T-helper 2 cell (primary cell): ENCODE results near the gene PRKCZ.
A peak's percentile ranks its signal among the peaks of the same experiment; 100 is the strongest.

Experiments
- DNase-seq, 5 experiments: peaks; one replicate each; pipeline versions ENCODE4 v3.0.0 to v3.0.0-alpha.2; 2012 to 2022

Gene PRKCZ

DNA sequence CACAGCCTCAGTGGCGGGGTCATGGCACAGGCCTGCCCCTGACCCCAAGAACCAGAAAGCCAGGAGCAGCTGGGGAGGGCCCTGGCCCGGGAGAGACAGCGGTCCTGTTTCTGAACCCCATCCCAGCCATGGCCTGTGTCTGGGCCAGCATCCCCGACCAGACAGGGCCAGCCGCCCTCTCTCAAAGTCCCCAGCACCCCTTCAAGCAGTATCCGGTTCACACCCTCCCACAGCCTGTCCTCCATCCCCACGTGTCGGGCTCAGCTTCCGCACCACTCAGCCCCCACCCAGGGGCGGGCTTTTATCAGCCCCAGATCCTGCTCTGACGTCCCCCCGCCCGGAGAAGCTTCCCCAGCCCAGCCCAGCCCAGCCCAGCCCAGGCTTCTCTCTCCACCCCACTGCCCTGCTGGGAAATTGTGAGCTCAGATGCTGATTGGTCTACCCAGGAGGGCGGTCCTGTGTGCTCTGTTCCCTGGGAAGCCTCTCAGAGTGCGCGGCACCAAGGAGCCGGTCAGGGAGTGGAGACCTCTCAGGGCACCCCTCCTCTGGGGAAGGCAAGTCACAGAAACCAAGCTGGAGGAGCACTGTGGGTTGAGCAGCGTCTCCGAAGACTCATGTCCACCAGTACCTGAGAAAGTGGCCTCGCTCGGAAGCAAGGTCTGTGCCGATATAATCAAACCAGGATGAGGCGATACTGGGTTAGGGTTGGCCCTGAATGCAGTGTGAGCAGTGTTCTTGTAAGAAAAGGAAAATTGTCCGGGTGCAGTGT, 149.0 kb downstream of the PRKCZ start:
- peak; percentile 51 to 96 (median 72) for DNase-seq

DNA sequence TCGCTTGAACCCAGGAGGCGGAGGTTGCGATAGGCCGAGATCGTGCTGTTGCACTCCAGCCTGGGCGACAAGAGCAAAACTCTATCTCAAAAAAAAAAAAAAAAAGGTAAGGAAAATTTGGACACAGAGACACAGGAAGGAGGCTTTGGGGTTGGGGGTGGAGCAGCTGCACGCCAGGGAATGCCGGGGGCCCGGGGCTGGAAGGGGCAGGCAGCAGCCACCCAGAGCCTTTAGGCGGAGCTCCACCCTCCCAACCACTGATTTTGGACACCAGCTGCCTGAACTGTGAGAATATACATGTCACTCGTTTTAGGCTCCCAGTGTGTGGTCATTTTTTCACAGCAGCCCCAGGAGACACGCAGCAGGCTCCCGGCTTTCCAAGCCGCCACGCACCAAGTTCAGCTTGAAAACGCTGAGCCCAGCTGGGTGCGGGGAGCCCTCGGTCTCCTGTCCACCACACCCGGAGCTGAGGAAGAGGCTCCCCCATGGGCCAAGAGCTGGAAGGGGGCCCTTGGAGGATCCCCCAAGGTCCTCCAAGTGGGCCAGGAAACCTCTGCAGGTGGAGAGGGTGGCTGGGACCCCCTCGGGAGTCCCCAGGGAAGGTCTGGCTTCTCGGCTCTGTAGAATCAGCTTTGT, 150.2 kb downstream of the PRKCZ start:
- no peak for DNase-seq

DNA sequence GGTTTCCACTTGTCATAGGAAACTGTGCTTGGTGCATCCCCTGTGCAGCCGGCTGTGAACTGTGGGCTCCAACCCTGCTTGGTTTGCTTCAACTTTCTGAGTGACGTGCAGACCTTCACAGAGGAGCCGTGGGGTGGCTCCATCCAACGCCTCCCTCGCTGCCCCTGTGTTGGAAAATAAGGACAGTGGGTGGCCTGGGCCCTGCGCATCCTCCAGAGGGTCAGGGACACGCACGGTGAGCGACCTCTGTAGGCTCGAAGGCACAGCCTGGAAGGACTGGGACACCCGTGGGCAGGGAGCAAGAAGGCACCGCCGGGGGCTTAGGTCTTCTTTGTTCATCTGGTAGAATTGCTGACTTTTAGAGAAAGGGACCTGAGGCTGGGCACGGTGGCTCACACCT, 150.9 kb downstream of the PRKCZ start:
- no peak for DNase-seq

DNA sequence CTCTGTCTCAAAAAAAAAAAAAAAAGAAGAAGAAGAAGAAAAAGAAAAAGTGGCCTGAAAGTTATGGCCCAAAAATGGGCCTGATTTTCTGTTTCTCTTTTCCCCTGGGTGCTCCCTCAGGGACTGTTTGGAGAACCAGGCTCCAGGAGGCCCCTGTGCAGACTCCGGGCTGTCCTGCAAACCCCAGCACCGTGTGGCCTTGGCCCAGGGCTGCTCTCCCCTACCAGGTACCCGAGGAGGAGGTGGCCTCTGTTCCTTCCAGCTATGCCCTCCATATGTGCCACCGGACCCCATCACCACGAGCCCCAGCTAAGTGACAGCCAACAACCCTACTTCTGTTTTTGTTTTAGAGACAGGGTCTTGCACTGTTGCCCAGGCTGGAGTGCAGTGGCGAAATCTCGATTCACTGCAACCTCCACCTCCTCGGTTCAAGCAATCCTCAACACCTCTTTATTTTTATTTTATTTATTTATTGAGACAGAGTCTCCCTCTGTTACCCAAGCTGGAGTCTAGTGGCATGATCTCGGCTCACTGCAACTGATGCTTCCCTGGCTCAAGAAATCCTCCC, 151.9 kb downstream of the PRKCZ start:
- no peak for DNase-seq

DNA sequence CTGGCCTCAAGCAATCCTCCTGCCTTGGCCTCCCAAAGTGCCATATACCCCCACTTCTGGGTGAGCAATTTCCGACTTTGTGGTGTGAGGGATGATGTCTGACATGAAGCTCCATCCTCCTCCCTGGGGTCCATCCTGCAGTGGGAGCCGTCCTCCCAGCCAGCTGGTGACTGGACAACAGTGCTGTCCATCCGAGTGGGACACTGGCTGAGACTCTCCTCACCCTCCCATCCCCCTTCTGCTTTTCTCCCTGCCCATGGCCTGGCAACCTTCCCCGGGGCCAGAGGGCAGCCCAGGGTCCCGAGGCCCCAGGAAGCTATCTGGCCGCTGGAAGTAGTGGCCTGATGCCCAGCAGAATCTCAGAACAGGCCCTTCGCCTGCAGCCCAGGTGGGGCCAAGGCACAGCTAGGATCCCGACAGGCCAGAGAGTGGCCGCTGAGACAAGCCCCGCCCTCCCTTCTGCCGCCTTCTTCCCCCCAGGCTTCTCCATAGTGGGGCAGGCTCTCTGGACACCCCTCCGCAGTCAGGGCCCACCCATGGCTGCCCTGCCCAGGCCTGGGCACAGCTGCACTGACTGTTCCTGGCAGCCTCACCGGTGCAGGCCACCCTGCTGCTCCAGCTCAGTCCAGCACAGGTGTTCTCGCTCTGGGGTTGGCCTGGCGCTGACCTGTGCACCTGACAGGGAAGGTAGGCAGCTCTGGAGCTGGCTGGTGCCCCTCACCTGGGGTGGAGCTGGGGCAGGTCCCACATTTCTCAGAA, 152.8 kb downstream of the PRKCZ start:
- DNase-seq = no peak

DNA sequence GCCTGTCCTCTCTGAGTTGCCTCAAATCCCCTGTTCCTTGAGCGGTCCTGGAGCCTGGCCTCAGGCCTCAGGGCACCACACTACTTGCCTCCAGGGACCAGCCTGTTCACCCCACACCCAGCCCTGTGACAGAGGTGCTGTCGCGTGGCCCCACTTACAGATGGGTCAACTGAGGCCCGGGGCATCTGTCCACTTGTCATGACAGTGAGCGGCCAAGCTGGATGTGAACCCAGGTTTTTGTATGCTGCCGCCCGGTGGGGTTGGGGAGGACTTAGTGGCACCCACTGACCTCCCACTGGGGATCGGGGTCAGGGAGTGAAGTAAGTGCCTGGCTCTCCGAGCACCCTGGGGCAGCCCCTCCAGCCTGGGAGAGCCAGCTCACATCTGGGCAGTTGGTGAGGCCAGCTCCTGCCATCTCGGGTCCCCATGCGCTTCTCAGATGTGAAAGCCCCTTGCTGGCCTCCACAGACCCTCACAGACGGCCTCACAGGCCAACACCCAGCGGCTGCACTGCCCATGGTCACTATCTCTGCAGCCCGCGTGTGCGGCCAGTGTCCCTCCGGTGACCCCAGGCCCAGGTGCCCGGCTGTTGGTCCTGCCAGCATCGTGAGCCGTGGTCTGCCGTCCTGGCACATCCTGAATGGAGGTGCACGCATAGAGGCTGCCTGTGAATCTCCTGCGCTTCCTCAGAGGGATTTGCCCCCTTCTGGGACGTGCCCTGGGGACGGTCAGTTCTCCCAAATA, 153.6 kb downstream of the PRKCZ start:
- DNase-seq = no peak

DNA sequence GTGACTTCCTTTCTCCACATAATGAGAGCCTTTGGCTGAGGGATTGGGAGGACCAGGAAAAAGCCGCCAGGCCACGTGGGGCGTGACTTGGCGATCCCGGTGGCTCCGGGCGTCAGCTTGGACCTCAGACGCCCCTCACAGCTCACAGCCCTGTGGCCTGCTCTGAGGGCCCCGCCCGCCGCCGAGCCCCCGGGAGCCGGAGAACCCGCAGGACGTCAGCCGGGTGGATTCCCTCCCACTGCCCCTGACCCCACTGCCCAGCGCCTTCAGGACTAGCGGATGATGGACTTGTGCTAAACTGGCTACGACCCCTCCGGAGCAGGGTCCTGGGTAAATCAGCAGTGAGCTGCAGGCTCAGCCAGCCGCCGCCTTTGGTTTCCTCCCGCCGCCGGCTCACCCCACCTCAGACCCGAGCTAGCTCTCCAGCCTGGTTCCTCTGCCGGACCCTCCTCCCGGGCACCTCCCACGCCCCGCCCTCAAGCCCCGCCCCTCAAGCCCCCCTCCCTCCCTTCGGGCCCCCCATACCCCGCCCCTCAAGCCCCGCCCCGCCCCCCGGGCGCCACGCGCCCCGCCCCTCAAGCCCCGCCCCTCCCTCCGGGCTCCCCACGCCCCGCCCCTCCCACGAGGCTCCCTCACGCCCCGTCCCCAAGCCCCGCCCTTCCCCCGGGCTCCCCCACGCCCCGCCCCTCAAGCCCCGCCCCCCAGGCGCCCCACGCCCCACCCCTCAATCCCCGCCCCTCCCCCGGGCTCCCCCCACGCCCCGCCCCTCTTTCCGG, 154.4 kb downstream of the PRKCZ start:
- DNase-seq = no peak

DNA sequence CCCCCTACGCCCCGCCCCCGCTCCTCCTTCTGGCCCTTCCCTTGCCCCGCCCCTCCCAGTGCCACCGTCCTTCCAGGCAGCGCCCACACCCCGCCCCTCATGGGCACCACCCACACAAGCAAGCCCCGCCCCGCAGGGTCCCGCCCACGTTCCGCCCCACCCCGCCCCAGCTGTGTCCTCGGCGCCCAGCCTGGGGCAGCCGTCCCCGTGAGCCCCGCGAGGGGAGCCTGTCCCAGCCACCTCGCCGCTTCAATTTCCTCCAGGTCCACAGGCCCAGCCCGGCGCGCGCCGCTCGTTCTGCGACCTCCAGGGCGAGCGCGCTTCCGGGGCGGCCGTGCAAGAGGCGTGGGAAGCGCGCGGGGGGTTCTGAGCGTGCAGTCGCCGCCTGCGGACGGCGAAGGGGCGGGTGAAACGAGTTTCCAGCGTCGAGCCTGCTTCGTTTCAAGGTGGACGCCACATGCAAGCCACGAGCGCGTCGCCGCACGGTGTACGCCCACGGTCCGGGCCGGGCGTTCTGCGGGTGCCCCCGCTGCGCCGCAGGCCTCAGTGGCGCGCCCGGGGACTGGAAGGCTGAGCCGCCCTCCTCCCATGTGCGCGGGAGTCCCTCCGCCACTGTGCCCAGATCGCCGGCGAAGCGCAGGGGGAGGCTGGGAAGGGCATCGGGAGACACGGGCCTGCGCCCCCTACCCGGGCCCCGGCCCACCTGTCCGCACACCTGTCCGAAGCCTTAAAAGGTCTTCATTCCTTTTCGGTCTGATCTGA, 155.2 kb downstream of the PRKCZ start:
- peak; percentile 79 to 97 (median 91) for DNase-seq

DNA sequence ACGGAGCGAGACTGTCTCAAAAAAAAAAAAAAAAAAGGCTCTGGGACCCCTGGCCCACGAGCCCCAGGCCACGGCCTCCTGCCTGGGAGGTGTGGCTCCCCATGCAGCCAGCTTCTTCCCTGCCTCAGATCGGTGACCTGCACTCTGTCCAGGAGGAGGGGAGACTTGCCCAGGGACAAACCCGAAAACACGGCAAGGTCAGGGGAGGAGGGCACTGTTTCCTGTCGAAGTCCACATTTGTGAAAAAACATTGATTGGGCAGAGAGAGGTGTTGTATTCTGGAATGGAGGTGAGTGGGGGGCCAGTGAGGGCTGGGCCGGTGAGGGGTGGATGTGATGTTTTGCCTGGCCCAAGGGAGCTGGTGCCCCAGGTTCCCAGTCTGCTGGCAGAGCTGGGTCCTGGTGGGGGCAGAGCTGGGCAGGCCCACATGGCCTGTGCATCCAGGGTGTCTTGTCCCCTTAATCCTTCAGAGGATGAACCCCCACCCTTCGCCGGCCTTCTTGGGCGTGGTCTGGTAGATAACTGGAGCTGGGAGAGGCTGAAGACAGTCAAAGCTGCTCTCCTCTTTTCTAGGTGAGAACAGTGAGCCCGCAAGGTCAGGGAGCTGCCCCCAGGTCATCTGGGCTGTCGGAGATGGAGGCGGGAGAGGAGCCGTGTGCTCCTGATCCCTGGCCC, 156.7 kb downstream of the PRKCZ start:
- DNase-seq = no peak

DNA sequence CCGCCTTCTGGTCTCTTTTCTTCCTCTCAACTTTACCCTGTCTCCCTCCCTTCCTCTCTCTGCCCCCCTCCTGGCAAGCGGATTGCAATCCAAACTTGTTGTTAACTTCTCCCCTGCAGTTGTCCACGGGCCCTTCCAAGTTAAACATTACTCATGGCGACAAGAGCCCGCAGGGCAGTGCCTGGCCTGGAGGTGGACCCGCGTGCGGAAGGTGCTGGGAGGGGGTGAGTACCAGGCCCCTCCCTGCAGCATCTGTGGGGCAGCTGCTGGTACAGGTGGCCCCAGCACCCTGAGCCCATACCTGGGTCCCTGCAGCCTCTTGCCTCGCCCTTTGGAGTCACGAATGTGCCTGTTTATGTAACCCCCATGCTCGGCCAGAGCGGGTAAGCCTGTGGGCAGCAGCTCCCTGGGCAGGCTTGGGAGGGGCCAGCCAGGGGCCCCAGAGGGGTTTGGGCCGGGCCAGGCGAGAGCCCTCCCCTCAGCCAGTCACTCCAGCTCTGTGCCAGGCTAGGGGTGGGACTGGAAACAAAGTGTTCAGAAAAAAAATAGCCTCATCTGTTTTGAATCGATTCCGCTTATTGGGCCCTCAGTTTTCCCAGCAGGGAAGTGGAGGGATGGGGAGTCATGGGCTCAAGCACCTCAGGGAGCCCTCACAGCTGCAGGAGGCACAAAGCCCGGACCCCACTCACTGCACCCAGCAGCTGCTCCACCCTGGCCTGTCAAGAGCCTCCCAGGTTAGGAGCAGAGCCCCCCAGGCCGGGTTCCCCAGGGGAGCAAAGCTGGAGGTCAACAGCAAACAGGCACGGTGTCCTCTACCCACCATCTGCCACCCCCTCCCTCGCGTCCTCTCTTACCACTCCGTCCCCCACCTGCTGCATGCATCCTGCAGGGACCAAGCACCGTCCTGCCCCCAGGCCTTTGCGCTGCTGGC, 158.4 kb downstream of the PRKCZ start:
- DNase-seq = peak in 1 of 5 experiments; percentile 7

DNA sequence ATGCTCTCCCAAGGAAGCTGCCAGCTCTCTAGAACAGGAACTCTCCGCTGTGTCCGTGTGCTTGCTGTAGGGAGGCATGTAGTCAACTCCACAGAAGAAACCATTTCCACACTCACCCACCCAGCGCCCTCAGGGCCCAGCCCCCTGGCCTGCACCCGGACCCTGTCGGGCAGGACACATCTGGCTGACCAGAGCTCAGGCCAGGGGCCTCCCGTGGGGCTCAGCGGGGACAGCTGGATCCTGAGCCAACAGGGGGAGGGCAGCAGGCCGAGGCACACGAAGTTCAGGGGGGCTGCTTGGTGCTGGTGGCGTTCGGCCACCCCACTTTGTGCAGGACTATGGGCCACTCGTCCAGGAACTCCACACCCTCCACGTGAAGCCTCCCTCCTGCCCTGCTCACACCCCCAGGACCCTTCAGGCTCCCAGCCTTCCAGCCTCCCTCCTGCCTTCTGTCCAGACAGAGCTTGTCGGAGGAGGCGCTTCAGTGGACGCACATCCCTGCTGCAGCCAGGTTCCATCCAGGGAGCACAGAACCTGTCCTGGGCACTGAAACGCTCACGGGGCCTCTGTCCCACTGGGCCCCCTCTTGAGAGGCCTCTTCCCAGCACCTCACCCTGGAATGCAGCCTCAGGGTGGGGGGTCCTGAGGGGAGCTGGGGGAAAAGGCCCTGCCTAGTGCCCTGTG, 159.3 kb downstream of the PRKCZ start:
- DNase-seq = peak in 1 of 5 experiments; percentile 6

DNA sequence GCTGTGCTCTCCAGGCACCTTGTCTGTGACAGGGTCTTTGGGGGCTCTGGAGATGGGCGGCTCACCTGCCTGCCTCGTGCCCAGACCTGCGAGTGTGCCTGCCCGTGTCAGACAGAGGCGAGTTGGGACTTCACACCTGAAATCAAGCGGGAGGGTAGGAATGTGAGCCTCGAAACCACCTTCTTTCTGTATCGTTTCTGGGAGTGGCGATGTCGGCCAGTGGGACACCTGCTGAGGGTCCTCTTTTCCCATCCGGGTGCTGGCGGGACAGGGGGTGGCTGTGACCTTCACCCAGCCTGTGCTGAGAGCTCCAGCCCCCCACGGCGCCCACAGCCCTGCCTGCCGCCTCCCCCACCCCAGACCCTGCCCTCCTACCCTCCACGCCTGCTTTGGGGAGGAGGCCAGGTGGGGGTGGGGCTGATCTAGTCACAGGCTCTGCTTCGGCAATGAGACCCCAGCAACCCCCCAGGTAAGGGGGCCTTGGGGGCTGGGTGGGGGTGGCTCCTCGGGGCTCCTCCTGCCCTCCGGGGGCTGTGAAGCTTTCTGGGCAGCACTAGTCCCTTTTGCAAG, 160.0 kb downstream of the PRKCZ start:
- DNase-seq = peak in 1 of 5 experiments; percentile 6

DNA sequence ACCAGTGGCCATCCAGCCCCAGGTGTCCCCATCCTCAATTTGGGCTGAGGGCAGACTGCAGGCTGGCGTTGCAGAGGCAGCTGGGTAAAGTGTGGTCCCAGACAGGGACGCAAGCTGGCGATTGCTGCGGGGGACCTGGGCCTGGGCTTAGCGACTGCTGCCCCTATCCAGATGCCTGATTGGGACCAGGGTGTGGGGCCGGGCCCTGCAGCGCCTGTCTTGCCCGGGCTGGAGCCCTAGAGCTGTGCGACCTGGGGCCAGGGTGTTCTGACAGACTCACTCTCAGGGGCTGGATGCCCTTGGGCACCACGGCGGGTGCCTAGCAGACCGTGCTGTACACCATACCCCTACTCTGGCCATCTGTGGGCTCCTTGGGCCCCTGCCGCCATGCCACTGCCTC, 160.6 kb downstream of the PRKCZ start:
- peak in 1 of 5 experiments; percentile 7 for DNase-seq

DNA sequence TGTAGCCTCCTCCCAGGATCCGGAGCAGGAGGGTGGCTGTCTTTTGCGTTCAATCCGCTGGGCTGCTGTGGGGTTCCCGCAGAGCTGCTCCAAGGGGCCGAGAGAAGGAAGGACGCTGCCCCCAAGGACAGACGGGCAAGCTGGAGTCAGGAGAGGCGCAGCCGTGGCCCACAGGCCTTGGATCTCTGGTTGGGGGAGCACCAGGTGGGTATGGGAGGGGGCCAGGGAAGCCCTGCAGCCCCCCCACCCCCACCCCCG, 162.0 kb downstream of the PRKCZ start:
- DNase-seq = no peak

DNA sequence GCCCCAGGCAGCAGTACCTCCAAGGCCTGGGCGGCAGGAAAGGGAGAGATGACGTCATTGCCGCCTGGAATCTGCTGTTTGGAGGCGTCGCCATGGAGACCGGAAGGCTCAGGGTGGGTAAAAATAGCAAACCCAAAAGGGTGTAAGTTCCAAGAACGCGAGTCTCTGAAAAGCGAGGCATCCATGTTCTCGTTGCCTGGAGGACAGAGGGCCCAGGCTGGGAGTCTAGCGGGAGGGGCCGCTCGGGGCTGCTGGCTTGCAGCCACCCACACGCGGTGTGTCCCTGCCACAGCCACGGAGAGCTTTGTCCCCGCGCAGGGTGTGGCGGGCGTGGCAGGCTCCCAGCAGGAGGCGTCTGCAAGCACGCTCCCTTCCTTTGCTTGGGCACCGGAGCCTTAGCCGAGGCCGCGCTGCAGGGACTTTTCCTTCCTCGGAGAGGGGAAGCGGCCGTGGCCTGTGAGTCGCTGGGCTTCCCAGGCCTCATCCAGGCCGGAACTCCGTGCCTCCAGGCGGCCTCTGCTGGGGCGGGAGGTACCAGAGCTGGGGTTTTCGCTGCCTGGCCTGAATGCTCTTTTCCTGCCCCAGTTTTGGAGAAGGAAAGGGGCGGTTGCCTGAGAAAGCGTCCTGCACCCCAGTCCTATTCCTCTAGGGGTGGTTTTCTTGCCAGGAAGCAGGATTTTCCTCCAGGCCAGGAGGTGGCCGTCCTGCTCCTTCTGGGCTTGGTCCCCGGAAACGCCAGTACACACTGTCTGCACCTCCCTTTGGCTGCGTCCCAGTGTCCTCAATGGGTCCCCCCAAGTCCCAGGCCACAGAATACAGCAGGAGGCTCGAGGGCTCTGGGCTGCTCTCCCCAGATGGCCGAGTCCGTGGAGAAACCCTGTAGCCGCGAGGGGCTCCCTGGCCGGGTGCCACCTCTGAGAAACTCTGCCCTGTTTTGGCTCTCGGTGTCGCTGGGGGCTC, 162.6 kb downstream of the PRKCZ start:
- DNase-seq = peak in 3 of 5 experiments; percentile 50 to 67 (median 57)

DNA sequence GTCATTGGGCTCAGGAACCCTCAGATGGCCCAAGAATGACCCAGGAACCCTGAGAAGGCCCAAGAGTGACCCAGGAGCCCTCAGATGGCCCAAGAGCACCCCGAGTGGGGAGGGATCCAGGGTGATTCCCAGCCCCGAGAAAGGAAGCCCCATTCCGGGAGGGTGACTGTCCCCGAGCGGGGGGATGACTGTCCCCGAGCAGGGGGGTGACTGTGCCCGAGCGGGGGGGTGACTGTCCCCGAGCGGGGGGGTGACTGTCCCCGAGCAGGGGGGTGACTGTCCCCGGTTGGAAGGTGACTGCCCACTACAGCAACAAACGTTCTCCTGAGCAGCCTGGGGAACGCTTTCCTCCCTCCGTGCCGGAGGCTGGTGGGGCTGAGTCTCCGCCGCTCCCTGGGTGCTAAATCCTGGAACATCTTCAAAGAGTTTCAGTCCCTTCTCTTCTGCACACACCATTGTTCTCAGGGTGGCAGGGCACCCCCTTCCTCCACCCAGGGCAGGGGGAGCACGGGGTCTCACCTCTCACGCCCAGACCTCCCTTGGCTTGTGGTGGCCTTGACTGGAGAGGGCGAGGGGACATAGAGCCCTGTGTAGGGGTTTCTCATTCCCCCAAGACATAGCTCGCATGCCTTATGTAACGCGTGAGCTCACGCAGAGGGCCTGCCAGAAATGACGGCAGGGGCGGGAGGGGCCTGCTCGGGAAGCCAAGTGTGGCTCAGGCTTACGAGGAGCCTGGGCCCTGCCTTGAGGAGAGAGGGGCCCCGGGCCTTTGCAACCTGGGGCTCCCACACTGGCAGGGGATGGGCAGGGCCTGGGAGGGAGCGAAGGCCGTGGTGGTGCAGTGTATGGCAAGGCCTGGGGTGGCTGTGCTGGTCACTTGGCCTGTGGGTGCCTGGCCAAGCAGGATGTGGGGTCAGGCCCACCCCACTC, 163.6 kb downstream of the PRKCZ start:
- DNase-seq = no peak
